CD4-positive, alpha-beta T cell treated with Interleukin-6 at 100 ng/mL for 8 hours (primary cell): ENCODE measurements around the gene C2orf81.

Experiments
- DNase-seq: peaks from one replicate; pipeline ENCODE4 v3.0.0-alpha.2; 2020; ENCODE audit warnings: mixed read lengths, low spot score

The C2orf81 gene

DNA sequence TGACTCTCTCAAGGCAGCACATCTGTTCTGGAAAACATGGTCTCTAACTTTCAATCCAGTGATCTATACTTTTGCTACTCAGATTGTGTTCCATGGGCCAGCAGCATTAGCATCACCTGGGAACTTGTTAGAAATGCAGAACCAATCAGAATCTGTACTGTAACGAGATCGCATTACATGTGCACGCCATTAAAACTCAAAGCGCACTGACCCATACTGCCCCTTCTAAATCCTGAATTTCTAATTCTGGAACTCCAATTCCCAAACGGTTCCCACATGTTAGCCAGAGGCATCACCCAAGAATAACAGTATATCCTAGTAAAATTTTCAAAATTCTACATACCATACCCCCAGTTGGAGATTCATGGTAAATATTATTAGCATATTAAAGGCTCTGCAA is 30.8 kb downstream of the C2orf81 start:
- DNase-seq = no peak

DNA sequence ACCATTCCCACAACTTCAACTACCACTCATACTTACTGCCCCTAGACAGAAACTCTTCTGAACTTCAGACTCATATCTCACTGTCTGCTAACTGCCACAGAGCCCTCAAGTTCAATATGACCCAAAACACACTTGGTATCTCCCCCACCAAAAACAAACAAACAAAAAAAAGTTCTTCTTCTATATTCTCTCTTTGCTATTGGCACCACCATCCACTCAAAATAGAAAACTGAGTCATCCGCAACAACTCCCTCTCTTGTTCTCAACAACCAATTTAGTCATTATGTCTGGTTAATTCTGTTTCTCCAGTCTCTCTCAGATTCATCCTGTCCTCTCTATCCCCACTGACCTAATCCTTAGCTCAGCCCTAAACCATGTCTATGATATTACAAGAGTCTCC is 34.1 kb downstream of the C2orf81 start:
- no peak for DNase-seq

DNA sequence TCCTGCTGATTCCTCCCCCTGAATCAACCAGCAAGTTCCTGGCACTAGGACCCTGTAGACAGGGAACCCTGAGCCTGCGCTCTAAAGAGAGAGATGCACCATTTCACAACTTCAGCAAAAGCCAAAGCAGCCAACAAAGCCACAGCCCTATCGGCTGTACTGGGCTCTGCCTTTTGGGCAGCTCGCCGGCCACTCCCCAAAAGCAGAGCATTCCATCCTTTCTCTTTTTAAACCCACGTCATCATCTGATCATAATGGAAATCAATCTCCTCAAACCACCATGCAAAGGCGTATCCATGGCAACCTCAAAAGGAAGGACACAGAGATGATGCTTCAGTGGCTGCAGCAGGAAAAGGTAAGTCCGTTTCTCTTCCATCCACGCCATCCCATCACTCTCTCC is 36.0 kb downstream of the C2orf81 start:
- no peak for DNase-seq

DNA sequence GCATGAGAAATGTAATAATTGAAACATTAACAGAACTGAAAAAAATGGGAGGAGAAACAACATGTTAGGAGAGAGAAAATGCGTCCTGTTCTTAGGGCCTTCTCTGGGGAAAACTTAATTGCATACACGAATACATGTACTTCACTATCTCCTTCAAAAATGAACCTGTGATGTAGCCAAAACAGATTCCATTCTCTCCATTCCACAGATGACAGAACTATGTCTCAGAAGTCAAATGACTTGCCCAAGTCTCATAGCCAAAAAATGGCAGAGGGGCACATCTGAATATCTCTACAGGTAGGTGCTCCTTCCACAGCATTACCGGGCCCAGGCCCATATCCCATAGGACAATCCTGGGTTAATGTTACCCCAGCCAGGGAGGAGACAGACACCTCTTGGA is 37.4 kb downstream of the C2orf81 start:
- DNase-seq = no peak

DNA sequence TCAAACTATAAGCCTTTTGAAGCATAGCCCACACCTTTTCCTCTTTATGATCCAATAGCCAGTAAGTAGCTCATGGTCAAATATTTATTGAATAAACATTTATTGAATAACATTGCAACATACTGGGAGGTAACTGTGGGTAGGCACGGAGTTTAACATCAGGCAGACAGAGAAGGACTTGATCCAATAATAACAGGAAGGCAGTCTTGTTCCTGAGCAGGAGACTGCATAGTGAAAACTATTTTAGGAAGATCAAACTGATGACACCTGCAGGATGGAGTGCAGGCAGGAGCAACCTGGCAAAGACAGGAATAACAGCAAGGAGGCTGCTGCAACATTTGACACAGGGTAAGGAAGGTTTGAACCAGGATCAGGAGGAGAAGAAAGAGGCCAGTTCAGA is 38.2 kb downstream of the C2orf81 start:
- no peak for DNase-seq

DNA sequence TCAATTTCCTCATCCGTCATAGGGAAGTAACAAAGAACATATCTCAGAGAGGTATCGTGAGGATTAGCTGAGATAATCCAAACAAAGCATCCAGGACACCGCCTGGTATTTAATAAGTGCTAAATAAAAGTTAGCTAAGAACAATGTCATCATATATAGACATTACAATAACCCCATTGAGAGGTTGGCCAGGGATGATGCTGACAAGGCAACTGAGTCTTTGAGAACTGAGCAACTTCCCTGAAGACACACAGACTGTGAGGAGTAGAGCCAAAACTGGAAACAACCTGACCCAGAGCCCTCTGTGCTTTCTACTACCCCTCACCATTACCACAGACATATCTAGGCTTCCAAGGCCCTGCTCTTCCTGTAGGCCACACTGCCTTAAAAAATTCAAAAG is 39.7 kb downstream of the C2orf81 start:
- no peak for DNase-seq

DNA sequence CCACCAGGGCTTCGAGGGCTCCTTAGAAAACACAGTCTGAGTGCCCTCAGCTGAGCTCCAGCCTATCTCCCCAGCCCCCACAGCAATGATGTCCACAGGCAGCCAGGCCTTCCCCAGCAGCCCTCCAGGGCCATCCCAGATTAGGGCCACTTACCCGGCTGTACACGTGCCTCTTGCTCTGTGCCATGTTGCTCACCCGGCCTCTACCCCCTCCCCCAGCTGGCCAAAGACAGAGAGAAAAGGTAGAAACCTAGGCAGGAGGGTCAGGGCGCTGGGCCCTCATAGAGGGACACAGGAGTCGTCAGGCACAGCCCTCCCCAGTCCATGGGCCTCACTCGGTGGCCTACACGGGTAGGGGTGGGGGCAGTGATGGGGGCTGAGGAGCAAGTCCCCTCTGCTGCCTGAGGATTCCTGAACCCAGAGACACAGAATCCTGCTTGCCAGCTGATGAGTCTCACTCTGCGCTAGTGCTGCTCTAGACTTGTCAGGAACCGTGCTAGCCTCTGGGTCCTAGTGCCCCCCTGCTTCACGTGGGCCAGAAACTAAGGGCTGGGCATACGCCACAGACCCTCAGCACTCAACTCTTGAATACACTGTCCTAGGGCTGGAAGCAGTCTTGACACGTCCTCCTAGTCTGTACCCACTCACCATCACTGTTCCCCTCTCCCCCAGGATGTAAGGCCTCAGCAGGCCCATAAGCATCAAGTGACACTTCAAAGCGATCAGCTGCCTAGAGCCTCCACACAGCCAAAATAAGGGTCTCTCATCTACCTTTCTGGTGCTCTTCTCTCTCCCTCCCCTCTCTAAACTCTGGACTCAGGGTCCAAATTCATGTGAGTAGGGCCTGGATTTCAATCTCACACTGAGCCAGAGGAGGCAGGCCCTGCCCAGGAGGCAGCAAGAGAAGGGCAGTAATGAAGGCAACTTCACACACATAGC is 41.3 kb downstream of the C2orf81 start, which contains the start of gene DCTN1:
DCTN1 (minus strand) TSS at position 461 of the 939 bp plus-strand sequence; CDS start at position 187, 274 bp downstream.
- DNase-seq = no peak

DNA sequence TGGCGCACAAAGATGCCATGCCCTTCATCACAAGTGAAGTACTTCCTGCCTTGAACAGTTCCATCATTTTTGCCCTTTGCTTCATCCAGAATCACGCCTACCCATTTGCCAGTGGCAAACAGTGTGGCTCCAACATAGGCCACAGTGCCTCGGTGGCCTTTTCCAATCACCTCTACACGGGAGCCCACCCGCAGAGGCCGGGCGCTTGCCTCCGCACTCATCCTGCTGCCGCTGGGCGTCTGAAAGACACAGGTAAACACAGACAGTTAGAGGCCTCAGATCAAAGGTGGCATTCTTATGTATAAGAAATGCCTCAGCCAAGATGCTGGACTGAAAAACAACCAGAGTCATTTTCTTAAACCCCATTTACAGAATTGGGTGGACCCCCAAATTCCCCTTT is 43.4 kb downstream of the C2orf81 start:
- no peak for DNase-seq

DNA sequence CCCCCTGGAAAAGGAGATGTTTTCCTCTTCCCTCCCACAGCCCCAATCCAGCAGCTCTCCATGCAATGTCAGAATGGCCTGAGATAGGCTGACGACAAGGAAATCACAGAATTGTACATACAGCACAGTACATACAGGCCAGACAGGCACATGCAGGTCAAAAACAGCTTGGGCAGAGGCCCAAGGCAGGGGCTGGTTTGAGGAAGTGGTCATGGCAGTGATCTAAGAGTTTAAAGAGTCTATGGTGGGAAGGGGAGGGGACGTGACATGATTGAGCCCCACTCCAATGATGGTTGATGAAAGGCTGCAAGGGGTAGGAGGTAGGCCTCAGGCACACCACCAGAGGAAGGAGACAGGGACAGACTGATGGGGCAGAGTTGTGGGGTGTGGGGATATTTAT is 45.6 kb downstream of the C2orf81 start:
- DNase-seq = no peak

DNA sequence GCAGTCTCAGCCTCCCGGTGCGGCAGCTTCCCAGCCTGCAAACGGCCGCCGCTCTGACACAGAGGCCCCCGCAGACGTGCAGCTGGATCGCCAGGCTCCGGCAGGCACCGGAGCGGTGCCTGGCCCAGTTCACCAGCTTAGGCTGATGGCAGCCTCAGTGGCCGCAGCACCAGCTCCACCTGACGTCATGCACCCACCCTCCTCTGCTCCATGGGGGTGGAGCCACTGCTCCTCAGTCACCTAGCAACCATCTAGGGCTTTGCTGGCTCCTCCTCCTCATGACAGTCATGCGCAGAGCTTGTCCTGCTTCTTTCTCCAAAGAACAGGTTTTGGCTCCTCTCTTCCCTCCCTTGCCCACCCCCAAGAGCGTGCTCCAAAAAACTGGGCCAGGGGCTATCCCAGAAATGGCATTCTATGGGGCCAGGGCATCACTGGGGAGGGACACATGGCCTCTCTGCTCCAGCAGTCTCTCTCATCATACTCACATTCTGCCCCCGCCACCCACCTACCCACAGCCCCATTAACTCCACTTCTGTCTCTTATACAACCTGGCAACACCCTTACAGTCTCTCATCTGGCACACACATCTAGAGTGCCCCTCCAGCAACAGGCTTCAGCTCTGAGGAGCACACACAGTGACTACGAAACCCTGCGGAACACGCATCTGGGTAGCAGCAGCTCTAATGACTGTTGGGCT is 46.8 kb downstream of the C2orf81 start:
- DNase-seq = no peak

DNA sequence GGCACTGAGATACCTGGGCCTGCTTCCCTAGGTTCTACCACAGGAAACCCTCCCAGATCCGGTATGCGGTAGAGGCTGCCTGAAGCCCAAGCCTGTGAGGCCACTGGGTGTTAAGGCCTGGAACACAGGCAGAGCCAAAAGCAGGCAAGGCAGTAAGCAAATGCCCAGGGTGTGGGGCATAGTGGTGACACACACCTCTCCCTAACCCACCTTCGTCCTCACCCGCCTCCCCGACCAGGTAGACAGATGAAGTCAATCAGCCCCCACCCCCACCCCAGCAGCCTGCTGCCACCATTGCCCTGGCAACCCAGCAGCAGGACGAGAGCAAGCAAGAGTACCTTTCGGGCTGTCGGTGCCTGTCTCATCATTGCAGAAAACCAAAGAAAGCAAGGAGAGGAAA is 47.4 kb downstream of the C2orf81 start:
- no peak for DNase-seq

DNA sequence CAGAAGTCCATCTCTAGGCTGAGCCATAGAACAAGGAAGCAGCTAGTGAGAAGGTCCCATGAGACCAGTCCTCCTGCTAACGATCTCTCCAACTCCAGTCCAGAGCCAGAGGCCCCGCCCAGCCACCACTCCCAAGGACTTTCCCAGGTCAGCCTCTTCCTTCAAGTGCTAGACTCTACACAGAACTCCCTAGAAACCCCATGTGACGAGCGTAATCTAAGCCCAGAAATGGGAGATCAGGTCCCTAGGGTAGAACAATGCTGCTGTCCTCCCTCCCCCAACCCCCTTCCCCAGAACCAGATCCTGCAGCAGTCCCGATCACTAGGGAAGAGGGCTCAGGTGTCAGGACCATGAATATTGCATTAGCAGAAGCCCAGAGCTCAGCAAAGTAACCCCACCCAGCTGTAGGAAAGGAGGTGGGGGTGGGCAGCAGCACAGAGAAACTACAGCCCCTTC is 48.2 kb downstream of the C2orf81 start:
- no peak for DNase-seq

DNA sequence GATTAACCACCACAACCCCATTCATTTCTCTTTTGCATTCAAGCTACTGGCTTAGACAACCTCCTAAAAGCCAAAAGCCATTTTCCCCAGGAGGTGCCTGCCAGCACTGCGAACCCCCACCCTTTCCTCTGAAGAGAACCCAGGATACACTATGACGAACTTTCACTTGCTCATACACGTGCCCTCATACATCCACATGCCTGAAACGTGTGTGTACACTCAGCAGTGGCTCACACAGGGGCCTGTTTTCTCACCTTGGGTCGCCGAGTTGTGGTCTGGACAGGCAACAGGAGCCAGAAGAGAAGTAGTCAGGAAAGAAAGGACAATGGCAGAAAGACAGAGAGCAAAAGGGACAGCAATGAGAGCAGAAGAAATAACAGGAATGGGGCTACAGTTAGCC is 48.7 kb downstream of the C2orf81 start:
- no peak for DNase-seq

DNA sequence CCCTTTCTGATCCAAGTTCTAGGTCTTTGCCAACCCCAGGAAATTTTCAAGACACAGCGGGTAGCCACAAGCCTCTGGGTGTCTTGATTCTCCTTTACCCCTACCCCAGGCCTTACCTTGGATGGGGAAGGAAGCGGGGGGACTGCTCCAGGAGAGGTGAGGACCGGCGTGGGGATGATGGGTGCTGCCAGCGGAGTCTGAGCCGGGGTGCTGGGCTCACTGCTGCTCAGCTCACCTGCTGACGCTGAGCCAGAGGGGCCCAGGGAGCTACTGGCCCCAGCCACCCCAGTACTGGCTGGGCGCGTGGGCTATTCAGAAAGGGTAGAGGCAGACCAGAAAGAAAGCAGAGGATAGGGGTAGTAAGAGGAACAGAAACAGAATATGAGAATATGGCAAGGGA is 50.0 kb downstream of the C2orf81 start:
- no peak for DNase-seq

DNA sequence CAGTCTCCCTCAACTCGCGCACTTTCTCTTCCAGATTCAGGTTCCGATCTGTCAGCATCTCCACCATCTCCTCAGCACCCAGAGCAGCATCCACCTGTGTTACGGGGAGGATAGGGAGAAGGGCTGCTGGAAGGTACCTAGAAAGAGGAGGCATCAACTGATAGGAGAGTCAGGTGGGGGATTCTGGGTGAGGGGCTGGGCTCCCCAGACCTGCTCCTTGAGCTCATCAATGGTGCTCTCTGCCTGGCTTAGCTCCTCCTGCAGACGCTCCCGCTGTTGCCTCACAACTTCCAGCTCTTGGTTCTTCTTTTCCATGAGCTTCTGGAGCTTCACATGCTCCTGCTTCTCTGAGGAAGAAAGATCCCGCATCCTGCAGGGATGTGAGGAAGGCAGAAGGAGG is 51.4 kb downstream of the C2orf81 start:
- DNase-seq = no peak

DNA sequence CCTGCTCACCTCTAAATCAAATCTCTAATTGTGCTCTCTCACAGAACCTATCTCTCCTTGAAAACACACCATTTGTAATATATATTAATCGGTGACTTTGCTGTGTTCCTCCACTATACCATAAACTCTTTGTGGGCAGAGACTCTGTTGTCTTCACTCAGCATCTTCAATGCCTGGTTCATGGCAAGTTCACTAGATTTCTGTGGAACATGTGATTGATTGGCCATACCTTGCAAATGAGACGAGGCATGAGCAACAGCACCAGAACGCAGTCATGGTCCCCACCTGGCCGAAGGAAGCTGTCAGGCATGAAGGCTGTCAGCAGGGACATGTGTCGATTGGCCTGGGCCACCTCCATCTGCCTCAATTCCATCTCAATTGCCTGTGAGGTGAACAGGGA is 52.9 kb downstream of the C2orf81 start:
- no peak for DNase-seq

DNA sequence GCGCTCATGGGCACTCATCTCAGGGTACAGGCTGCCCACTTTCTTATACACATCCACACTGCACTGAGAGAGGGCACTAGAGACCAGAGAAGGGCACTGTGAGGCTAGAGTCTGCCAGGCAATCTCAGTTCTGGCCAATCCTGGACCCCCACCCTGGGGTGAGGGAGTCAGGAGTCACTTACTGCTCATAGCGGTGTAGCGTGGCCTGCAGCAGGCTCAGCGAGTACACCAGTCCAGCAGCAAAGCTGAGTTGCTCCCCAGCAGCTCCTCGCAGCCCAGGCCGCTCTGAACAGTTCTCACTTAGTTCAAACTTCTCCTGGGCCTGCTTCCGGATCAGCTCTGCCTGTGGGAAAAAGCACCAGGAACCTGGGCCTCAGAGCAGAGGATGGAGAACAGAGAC is 53.6 kb downstream of the C2orf81 start:
- DNase-seq = no peak

DNA sequence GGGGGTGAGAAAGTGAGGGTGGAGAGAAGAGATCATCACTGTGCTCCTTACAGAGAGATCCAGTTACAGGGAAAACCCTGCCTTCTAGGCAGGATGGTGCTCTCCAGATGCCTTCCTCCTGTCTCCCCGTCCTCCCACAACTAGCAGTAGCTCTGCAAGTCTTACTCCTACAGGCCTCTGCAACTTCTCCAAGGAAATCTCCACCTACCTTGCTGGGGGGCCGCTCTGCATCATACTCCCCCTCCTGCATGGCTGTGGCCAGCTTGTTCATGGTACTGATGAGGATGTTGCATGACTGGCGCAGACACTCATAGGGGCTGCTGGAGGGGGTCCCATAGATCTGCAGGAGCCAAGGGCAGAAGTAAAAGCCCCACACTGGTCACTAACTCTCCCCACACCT is 55.4 kb downstream of the C2orf81 start:
- no peak for DNase-seq

DNA sequence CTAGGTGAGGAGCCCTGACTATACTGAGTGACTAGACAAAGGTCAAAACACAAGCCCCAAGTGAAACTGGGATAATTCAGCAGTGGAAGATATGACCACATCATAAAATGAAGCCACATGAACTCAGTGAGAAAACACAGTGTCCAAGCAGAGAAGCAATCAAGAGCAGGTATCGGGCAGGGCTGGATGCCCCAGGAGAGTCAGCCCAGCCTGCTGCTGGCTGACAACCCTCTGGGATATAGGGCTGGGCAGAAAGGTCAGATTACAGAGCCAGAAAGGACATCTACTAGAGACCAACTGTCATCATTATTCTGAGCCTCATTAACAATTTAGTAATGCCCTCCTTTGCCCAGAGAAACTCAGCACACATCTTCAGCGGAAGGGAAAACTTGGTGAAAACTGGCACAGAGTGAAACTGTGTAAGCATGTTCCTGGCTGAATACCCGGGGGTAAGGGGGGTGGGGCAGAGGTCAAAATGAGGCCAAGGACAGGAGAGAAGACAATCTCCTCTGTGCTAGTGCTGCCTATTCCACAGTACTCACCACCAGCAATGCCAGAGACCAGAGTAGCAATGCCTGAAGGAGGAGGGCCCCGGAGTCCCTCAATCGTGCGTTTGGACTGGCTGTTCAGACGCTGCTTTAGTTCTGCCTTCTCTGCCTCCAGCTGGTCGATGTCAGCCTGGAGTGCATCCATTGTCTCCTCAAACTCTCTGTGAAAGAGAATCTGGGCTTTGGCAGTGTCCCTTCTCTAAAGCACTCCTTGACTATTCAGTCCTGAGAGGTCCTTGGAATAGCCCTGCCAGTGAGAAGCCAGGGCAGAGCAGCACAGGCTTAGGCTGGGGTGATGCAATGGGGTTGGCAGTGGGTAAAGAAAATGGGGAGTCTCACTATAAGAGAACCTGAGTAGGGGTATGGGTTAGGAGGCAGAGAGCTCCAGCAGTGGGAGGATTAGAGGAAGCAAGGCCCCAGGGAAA is 56.6 kb downstream of the C2orf81 start:
- no peak for DNase-seq
